Upper lobe of right lung (tissue), 1 donor: ENCODE data around the gene PRIMPOL. TPM values are rescaled to one million over a fixed set of nuclear protein-coding genes. Genes with fewer than 3 reads are reported as not detected.

Experiments used
- ATAC-seq: fragments of 200-7000 bp; cut with Tn5 transposase; one replicate; pipeline ENCODE4 v1.9.1; 2020; ENCODE audit warnings: mild to moderate bottlenecking, moderate library complexity
- DNase-seq: peaks from one replicate; pipeline ENCODE4 v3.0.0-alpha.2; 2020
- H3K27ac ChIP-seq: fragments of 200-600 bp; one replicate; pipeline ENCODE4 v1.8.0; 2022
- H3K27me3 ChIP-seq: fragments of 200-600 bp; one replicate; pipeline ENCODE4 v1.8.0; 2022; ENCODE audit warnings: mild to moderate bottlenecking
- H3K36me3 ChIP-seq: fragments of 200-600 bp; one replicate; pipeline ENCODE4 v1.8.0; 2022
- H3K4me1 ChIP-seq: fragments of 200-600 bp; one replicate; pipeline ENCODE4 v1.8.0; 2022
- H3K4me3 ChIP-seq: fragments of 200-600 bp; one replicate; pipeline ENCODE4 v1.8.0; 2022; ENCODE audit warnings: mild to moderate bottlenecking
- H3K9me3 ChIP-seq: fragments of 200-600 bp; one replicate; pipeline ENCODE4 v1.8.0; 2022
- CTCF ChIP-seq: fragments of 200-600 bp; IDR thresholded peaks from one replicate; pipeline ENCODE4 v1.8.0; 2022; ENCODE audit warnings: antibody characterized with exemption
- intact Hi-C: fragments of 100-400 bp; cut with DNase I; formaldehyde crosslinking; loops from one replicate; pipeline ENCODE4 v1.11.0; 2022
- total RNA-seq: library from RNA; stranded (reverse); fragmentation: NEBNext Ultra II Directional; extraction: Animal tissue kit (Norgen Biotek cat#: 25700); gene quantifications from one replicate; pipeline ENCODE4 v1.2.1, GENCODE V29; 2021
- donor health status: DM: no; HTN: yes; CAD: no; lungs with severe emphysema.

The PRIMPOL gene
- total RNA-seq, 1 donor from 2014 or later = 14.4 TPM

- no peaks in the 10 kb centered on the region for H3K27me3 ChIP-seq
- H3K9me3 ChIP-seq = no peaks in the 10 kb centered on the region
- H3K27ac ChIP-seq = no peak overlapping the region
- peaks cover 66% of the 10 kb centered on the region for H3K36me3 ChIP-seq
- no peaks in the 10 kb centered on the region for H3K4me1 ChIP-seq
- ATAC-seq (no peak), DNase-seq (no peak)
- intact Hi-C loops = no loop called here
- no peak overlapping the region for H3K4me3 ChIP-seq
- TF ChIP-seq CTCF = no peak
Measured at GRCh38 chr4:184635381-184635780, 14.2 kb upstream of the PRIMPOL start.

GRCh38 chr4:184636144-184636543 lies 13.4 kb upstream of the PRIMPOL start:
- Histone ChIP-seq H3K9me3 (no peaks in the 10 kb centered on the region), H3K27ac (no peak overlapping the region), H3K27me3 (no peaks in the 10 kb centered on the region), H3K4me3 (no peak overlapping the region), H3K4me1 (no peaks in the 10 kb centered on the region), H3K36me3 (peaks cover 59% of the 10 kb centered on the region)
- ATAC-seq (no peak), DNase-seq (no peak)
- intact Hi-C loops = no loop called here
- TF ChIP-seq CTCF = no peak

DNA sequence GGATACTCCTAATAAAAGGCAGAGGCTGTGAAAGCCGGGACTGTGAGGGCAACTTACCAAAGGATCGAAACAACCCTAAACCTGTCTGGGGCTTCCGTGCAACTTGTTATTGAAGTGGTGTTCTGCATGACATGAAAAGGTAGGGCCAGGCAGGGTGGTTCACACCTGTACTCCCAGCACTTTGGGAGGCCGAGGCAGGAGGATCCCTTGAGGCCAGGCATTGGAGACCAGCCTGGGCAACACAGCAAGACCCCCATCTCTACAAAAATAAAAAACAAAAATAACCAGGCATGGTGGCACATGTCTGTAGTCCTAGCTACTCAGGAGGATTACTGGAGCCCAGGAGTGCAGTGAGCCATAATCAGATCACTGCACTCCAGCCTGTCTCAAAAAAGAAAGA lies 12.6 kb upstream of the PRIMPOL start:
- Histone ChIP-seq H3K4me3 (no peak overlapping the region), H3K4me1 (no peaks in the 10 kb centered on the region), H3K36me3 (peaks cover 51% of the 10 kb centered on the region), H3K27ac (no peak overlapping the region), H3K27me3 (no peaks in the 10 kb centered on the region), H3K9me3 (no peaks in the 10 kb centered on the region)
- DNase-seq (no peak), ATAC-seq (no peak)
- intact Hi-C loops = no loop called here
- TF ChIP-seq CTCF = no peak

DNA sequence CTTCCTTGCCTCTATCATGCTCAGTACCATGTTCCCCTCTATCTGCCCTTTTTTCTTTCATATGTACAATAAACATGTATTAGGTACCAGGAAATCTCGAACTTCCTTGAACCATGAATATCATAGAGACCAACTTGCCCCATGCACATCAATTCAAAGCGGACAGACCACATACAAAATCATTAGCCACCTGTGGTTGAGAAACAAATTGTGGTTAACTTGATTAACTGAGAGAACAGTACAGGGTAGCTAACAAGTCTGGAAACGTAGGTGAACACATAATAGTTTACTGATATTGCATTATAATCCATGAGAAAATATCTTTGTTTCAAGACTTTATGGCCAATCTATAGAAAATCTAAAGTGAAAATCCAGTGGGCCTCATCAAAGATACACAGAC lies 8.5 kb upstream of the PRIMPOL start:
- intact Hi-C loops = no loop called here
- Histone ChIP-seq H3K27me3 (no peaks in the 10 kb centered on the region), H3K36me3 (peaks cover 28% of the 10 kb centered on the region), H3K27ac (no peak overlapping the region), H3K4me3 (no peak overlapping the region), H3K4me1 (peaks cover 16% of the 10 kb centered on the region), H3K9me3 (no peaks in the 10 kb centered on the region)
- no peak for DNase-seq
- TF ChIP-seq CTCF = no peak
- ATAC-seq = no peak

DNA sequence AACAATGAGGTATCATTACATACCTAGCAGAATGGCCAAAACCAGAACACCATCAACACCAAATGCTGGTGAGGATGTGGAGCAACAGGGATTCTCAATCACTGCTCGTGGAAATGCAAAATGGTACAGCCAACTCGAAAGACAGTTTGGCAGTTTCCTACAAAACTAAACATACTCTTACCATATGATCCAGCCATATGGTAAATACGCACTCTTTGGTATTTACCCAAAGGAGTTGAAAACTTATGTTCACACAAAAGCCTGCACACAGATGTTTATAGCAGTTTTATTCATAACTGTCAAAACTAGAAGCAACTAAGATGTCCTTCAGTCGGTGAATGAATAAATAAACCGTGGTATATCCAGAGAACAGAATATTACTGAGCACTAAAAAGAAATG lies 8.1 kb upstream of the PRIMPOL start:
- no peak overlapping the region for H3K4me3 ChIP-seq
- DNase-seq (no peak), ATAC-seq (no peak)
- H3K36me3 ChIP-seq = peaks cover 24% of the 10 kb centered on the region
- H3K27me3 ChIP-seq = no peaks in the 10 kb centered on the region
- intact Hi-C loops = no loop called here
- H3K27ac ChIP-seq = no peak overlapping the region
- no peak for TF ChIP-seq CTCF
- H3K9me3 ChIP-seq = no peaks in the 10 kb centered on the region
- H3K4me1 ChIP-seq = peaks cover 20% of the 10 kb centered on the region

- H3K27ac ChIP-seq = no peak overlapping the region
- H3K9me3 ChIP-seq = no peaks in the 10 kb centered on the region
- H3K36me3 ChIP-seq = peaks cover 5% of the 10 kb centered on the region
- no peaks in the 10 kb centered on the region for H3K27me3 ChIP-seq
- H3K4me1 ChIP-seq = peaks cover 37% of the 10 kb centered on the region
- ATAC-seq (no peak), DNase-seq (no peak)
- TF ChIP-seq CTCF = no peak
- intact Hi-C loops = no loop called here
- H3K4me3 ChIP-seq = no peak overlapping the region
Measured at GRCh38 chr4:184643731-184644130, 5.8 kb upstream of the PRIMPOL start.
